DND-41 (cell line): ENCODE results near the gene NFIB.

Source experiments
- CTCF ChIP-seq: IDR thresholded peaks from 2 replicates; pipeline ENCODE4 v1.5.1; 2012; ENCODE audit warnings: borderline replicate concordance, low read length, moderate library complexity, mild to moderate bottlenecking; ENCODE audit not compliant: poor library complexity, severe bottlenecking; ENCODE audit errors: extremely low read depth
- EZH2 ChIP-seq: IDR thresholded peaks from 3 replicates; pipeline ENCODE4 v1.6.1; 2012; ENCODE audit warnings: borderline replicate concordance, low read depth, mild to moderate bottlenecking, moderate library complexity, low read length, inconsistent platforms; ENCODE audit not compliant: severe bottlenecking

DNA sequence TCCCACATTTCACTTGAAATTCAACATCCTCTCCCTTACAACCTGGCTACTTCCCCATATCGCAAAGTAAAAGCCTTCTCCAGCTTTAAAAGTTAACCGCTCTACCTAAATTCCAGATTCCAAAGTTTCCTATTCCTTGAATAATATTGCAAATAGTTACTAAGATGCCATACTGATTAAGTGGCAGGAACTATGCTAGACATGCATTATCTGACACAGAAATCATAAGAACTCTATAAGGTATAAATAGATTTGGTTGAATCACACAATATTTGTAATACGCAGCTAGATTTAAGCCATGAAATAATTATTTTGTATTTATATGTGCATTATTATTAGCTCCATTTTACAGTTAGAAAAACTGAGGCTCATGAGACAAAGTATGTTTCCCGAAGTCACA lies 92.8 kb downstream of the NFIB start:
- TF ChIP-seq CTCF (no peak), EZH2 (no peak)
